IPS-20b (cell line): ENCODE data around the gene CALN1.
"Not testable (repeated sequence)": the region's sequence is repeated elsewhere in the genome, so short reads cannot be mapped to it uniquely, and the experiment has no call there.

Experiments used
- H3K27ac ChIP-seq: one replicate; pipeline ENCODE4 v1.5.1; 2013; ENCODE audit warnings: low read length
- H3K27me3 ChIP-seq: 2 replicates; pipeline ENCODE4 v1.6.1; 2013; ENCODE audit warnings: mild to moderate bottlenecking, low read length, inconsistent platforms; ENCODE audit not compliant: insufficient read depth
- H3K36me3 ChIP-seq: 2 replicates; pipeline ENCODE4 v1.6.1; 2013; ENCODE audit warnings: low read depth, mild to moderate bottlenecking, inconsistent platforms, low read length, moderate library complexity; ENCODE audit not compliant: insufficient read depth
- H3K4me1 ChIP-seq: 2 replicates; pipeline ENCODE4 v1.6.1; 2013; ENCODE audit warnings: mild to moderate bottlenecking, control low read depth, inconsistent platforms, low read length, moderate library complexity; ENCODE audit not compliant: insufficient read depth
- H3K4me3 ChIP-seq: 2 replicates; pipeline ENCODE4 v1.5.1; 2013; ENCODE audit warnings: mild to moderate bottlenecking, low read length, inconsistent platforms
- H3K9ac ChIP-seq: 2 replicates; pipeline ENCODE4 v1.6.1; 2013; ENCODE audit warnings: low read depth, mild to moderate bottlenecking, inconsistent platforms, low read length, moderate library complexity
- H3K9me3 ChIP-seq: 2 replicates; pipeline ENCODE4 v1.6.1; 2013; ENCODE audit warnings: mild to moderate bottlenecking, low read depth, low read length, inconsistent platforms; ENCODE audit not compliant: insufficient read depth

CALN1 gene

GRCh38 chr7:72219500-72219899, 192.6 kb downstream of the CALN1 start:
- Histone ChIP-seq H3K36me3 (no peaks in the 10 kb centered on the region), H3K9me3 (no peaks in the 10 kb centered on the region), H3K4me3 (no peak overlapping the region), H3K4me1 (no peaks in the 10 kb centered on the region), H3K27ac (no peak overlapping the region), H3K9ac (no peak overlapping the region), H3K27me3 (no peaks in the 10 kb centered on the region)

- Histone ChIP-seq H3K4me3 (no peak overlapping the region), H3K36me3 (no peaks in the 10 kb centered on the region), H3K9me3 (no peaks in the 10 kb centered on the region), H3K9ac (no peak overlapping the region), H3K4me1 (no peaks in the 10 kb centered on the region), H3K27me3 (no peaks in the 10 kb centered on the region), H3K27ac (no peak overlapping the region)
Observed at GRCh38 chr7:72217151-72217550, 195.0 kb downstream of the CALN1 start.

- no peak overlapping the region for H3K4me3 ChIP-seq
- H3K9ac ChIP-seq = no peak overlapping the region
- H3K27ac ChIP-seq = no peak overlapping the region
- no peaks in the 10 kb centered on the region for H3K4me1 ChIP-seq
- no peaks in the 10 kb centered on the region; the same call in 1 of the 2 replicates for H3K27me3 ChIP-seq
- no peaks in the 10 kb centered on the region for H3K9me3 ChIP-seq
- H3K36me3 ChIP-seq = no peaks in the 10 kb centered on the region
Observed at GRCh38 chr7:72213769-72214168, 198.4 kb downstream of the CALN1 start.

GRCh38 chr7:72213081-72213480, 199.1 kb downstream of the CALN1 start:
- no peaks in the 10 kb centered on the region for H3K36me3 ChIP-seq
- H3K9ac ChIP-seq = no peak overlapping the region
- no peak overlapping the region for H3K27ac ChIP-seq
- no peaks in the 10 kb centered on the region for H3K4me1 ChIP-seq
- H3K9me3 ChIP-seq = no peaks in the 10 kb centered on the region
- no peaks in the 10 kb centered on the region; the same call in 1 of the 2 replicates for H3K27me3 ChIP-seq
- no peak overlapping the region for H3K4me3 ChIP-seq

- H3K4me1 ChIP-seq = no peaks in the 10 kb centered on the region
- no peak overlapping the region for H3K9ac ChIP-seq
- H3K27ac ChIP-seq = no peak overlapping the region
- H3K27me3 ChIP-seq = no peaks in the 10 kb centered on the region; the same call in 1 of the 2 replicates
- no peaks in the 10 kb centered on the region for H3K36me3 ChIP-seq
- no peaks in the 10 kb centered on the region for H3K9me3 ChIP-seq
- no peak overlapping the region for H3K4me3 ChIP-seq
Observed at GRCh38 chr7:72211175-72211574, 201.0 kb downstream of the CALN1 start.

- not testable (repeated sequence) for H3K4me3 ChIP-seq, H3K36me3 ChIP-seq, H3K9me3 ChIP-seq, H3K27ac ChIP-seq, H3K27me3 ChIP-seq, H3K9ac ChIP-seq, H3K4me1 ChIP-seq
Observed at GRCh38 chr7:72209006-72209405, 203.1 kb downstream of the CALN1 start.

DNA sequence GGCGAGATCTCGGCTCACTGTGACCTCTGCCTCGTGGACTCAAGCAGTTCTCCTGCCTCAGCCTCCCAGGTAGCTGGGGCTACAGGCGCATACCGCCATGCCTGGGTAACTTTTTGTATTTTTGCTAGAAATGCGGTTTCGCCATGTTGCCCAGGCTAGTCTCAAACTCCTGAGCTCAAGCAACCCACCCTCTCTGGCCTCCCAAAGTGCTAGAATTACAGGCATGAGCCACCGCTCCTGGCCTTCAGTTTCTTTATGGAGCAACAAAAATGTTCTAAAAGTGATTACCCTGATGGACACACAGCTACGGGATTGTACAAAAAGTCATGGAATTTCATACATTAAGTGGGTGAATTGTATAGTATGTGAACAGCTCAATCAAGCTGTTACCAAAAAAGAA, 216.0 kb downstream of the CALN1 start:
- no peaks in the 10 kb centered on the region for H3K9me3 ChIP-seq
- no peaks in the 10 kb centered on the region for H3K36me3 ChIP-seq
- no peaks in the 10 kb centered on the region for H3K4me1 ChIP-seq
- H3K9ac ChIP-seq = no peak overlapping the region
- H3K27me3 ChIP-seq = no peaks in the 10 kb centered on the region
- no peak overlapping the region for H3K27ac ChIP-seq
- no peak overlapping the region for H3K4me3 ChIP-seq

DNA sequence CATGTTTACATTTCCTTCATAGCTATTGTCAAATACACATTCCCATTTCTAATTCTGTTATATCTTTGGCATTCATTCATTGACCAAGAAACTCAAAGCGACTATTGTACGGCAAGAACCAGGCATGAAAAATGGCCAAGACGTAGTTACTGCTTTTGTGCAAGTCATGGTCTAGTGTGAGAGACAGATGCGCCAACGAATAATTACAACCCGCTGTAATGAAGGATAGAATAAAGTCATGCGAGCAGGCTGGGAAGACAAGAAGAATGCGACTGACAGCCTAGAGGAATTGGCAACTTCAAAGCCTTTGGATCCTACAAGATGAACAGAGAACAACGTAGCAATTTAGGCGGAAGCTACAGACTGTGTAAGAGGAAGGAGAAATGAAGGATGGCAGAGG, 221.2 kb downstream of the CALN1 start:
- Histone ChIP-seq H3K9me3 (no peaks in the 10 kb centered on the region), H3K4me1 (peaks cover 3% of the 10 kb centered on the region; the same call in 1 of the 2 replicates)

GRCh38 chr7:72190146-72190545, 222.0 kb downstream of the CALN1 start:
- Histone ChIP-seq H3K27me3 (no peaks in the 10 kb centered on the region), H3K4me3 (no peak overlapping the region), H3K9me3 (no peaks in the 10 kb centered on the region), H3K9ac (no peak overlapping the region), H3K36me3 (no peaks in the 10 kb centered on the region), H3K4me1 (peaks cover 3% of the 10 kb centered on the region; the same call in 1 of the 2 replicates), H3K27ac (no peak overlapping the region)

More for the DNA sequence above, 221.2 kb downstream of the CALN1 start:
- Histone ChIP-seq H3K9ac (no peak overlapping the region), H3K36me3 (no peaks in the 10 kb centered on the region), H3K4me3 (no peak overlapping the region), H3K27ac (no peak overlapping the region), H3K27me3 (no peaks in the 10 kb centered on the region)

GRCh38 chr7:72187179-72187578, 225.0 kb downstream of the CALN1 start:
- Histone ChIP-seq H3K9ac (no peak overlapping the region), H3K9me3 (no peaks in the 10 kb centered on the region), H3K36me3 (no peaks in the 10 kb centered on the region), H3K4me3 (no peak overlapping the region), H3K27me3 (no peaks in the 10 kb centered on the region), H3K27ac (no peak overlapping the region), H3K4me1 (peaks cover 3% of the 10 kb centered on the region; the same call in 1 of the 2 replicates)

GRCh38 chr7:72183835-72184234, 228.3 kb downstream of the CALN1 start:
- Histone ChIP-seq H3K9me3 (no peaks in the 10 kb centered on the region), H3K9ac (no peak overlapping the region), H3K4me1 (peaks cover 3% of the 10 kb centered on the region; the same call in 1 of the 2 replicates), H3K27me3 (no peaks in the 10 kb centered on the region), H3K27ac (no peak overlapping the region), H3K4me3 (no peak overlapping the region), H3K36me3 (no peaks in the 10 kb centered on the region)

- Histone ChIP-seq H3K9me3 (no peaks in the 10 kb centered on the region), H3K27me3 (no peaks in the 10 kb centered on the region), H3K4me3 (no peak overlapping the region), H3K9ac (no peak overlapping the region), H3K36me3 (no peaks in the 10 kb centered on the region), H3K4me1 (peaks cover 2% of the 10 kb centered on the region; the same call in 1 of the 2 replicates), H3K27ac (no peak overlapping the region)
Observed at GRCh38 chr7:72182036-72182435, 230.1 kb downstream of the CALN1 start.

GRCh38 chr7:72176875-72177274, 235.3 kb downstream of the CALN1 start:
- Histone ChIP-seq H3K27me3 (no peaks in the 10 kb centered on the region), H3K9ac (no peak overlapping the region), H3K4me3 (no peak overlapping the region), H3K27ac (no peak overlapping the region), H3K36me3 (no peaks in the 10 kb centered on the region), H3K9me3 (peaks cover 24% of the 10 kb centered on the region), H3K4me1 (no peaks in the 10 kb centered on the region)
